ENCODE measurements around the gene ANAPC4. TPM values are rescaled to one million over a fixed set of nuclear protein-coding genes. Genes with fewer than 3 reads are reported as not detected.

ANAPC4 gene
- total RNA-seq, 2 donors from 2014 or later = 36.2 to 41.4 TPM

- no peaks in the 10 kb centered on the region for H3K9me3 ChIP-seq (ENCODE audit: control insufficient read depth, low read length, poor library complexity, severe bottlenecking)
- no peak for ATAC-seq
Observed at GRCh38 chr4:25399510-25399909, 22.4 kb downstream of the ANAPC4 start.

DNA sequence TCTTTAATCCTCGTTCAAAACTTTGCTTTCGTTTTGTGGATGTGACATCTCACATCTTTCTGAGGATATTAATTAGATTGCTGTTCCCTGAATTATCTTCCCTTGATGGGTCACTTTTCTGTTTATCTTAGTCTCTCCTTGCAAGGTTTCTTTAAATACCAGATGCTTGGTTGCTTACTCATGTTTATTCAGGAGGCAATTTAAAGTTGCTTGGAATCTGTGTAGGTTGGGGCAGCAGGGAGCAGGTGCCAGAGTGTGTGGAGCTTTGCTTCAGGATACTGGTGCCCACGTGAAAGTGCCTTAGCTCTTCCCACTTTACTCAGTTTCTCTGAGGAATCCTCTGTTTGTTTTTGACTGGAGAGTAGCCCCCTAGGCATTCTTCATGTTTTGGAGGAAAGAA is 24.0 kb downstream of the ANAPC4 start:
- H3K4me1 Mint-ChIP-seq = peaks cover 20% of the 10 kb centered on the region
- H3K27ac Mint-ChIP-seq = no peak overlapping the region
- ATAC-seq (no peak), DNase-seq (no peak)
- H3K36me3 Mint-ChIP-seq (ENCODE audit: low read depth) = peaks cover 25% of the 10 kb centered on the region
- no peaks in the 10 kb centered on the region for H3K27me3 Mint-ChIP-seq
- no peak overlapping the region for H3K4me3 Mint-ChIP-seq
- no peaks in the 10 kb centered on the region for H3K9me3 ChIP-seq (ENCODE audit: control insufficient read depth, low read length, poor library complexity, severe bottlenecking)

More at GRCh38 chr4:25399510-25399909, 22.4 kb downstream of the ANAPC4 start:
- H3K4me1 Mint-ChIP-seq = peaks cover 17% of the 10 kb centered on the region
- no peak overlapping the region for H3K4me3 Mint-ChIP-seq
- no peaks in the 10 kb centered on the region for H3K27me3 Mint-ChIP-seq
- DNase-seq = no peak
- peak overlapping the region; percentile 79 for H3K27ac Mint-ChIP-seq
- H3K36me3 Mint-ChIP-seq (ENCODE audit: low read depth) = peaks cover 24% of the 10 kb centered on the region

DNA sequence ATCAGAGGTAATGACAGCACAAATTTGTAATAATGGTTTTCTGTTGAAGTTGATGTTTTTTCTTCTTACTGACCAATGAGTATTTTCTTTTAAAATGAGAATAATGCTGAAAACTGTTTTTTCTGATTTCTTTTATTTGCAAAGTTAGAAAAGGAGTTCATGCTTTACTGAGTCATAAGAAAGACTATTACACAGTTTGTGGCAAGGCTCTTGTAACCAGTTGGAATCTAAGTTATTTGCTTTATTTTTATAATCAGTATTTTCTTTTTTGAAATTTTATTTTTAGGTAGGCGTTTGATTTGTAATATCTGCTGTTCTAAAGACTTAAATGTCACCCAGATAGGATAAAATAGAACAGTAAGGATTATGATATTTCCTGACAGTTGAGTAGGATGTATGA is 25.5 kb downstream of the ANAPC4 start:
- H3K4me1 Mint-ChIP-seq = peaks cover 20% of the 10 kb centered on the region
- H3K36me3 Mint-ChIP-seq (ENCODE audit: low read depth) = peaks cover 24% of the 10 kb centered on the region
- no peaks in the 10 kb centered on the region for H3K9me3 ChIP-seq (ENCODE audit: control insufficient read depth, low read length, poor library complexity, severe bottlenecking)
- H3K27me3 Mint-ChIP-seq = no peaks in the 10 kb centered on the region
- H3K4me3 Mint-ChIP-seq = no peak overlapping the region
- no peak overlapping the region for H3K27ac Mint-ChIP-seq
- DNase-seq = no peak
- ATAC-seq = no peak

DNA sequence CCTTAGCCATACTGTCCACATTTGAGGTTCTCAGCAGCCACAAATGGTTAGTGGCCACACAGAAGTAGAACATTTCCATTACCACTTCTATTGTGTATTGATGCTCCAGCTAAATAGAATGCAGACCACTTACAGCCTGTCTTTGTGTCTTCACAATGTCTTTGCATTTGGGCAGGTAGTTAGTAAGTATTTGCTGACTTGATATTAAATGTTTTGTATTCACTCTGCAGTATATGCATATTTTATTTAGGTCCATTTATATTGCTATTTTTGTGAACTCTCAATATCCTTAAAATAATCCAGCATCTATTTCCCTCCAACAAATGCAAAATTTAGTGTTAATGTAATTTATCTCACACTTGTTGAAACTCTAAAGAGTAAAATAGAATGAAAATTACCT is 26.6 kb downstream of the ANAPC4 start:
- ATAC-seq = no peak
- no peak for DNase-seq
- H3K36me3 Mint-ChIP-seq (ENCODE audit: low read depth) = peaks cover 16% of the 10 kb centered on the region
- H3K4me3 Mint-ChIP-seq = no peak overlapping the region
- no peaks in the 10 kb centered on the region for H3K9me3 ChIP-seq (ENCODE audit: control insufficient read depth, low read length, poor library complexity, severe bottlenecking)
- H3K27me3 Mint-ChIP-seq = no peaks in the 10 kb centered on the region
- no peak overlapping the region for H3K27ac Mint-ChIP-seq
- peaks cover 15% of the 10 kb centered on the region for H3K4me1 Mint-ChIP-seq

- Mint-ChIP-seq H3K27me3 (no peaks in the 10 kb centered on the region), H3K4me3 (no peak overlapping the region), H3K36me3 (ENCODE audit: low read depth) (peaks cover 7% of the 10 kb centered on the region), H3K27ac (no peak overlapping the region), H3K4me1 (peaks cover 5% of the 10 kb centered on the region)
- DNase-seq (no peak), ATAC-seq (no peak)
- H3K9me3 ChIP-seq (ENCODE audit: control insufficient read depth, low read length, poor library complexity, severe bottlenecking) = no peaks in the 10 kb centered on the region
Observed at GRCh38 chr4:25405453-25405852, 28.4 kb downstream of the ANAPC4 start.

DNA sequence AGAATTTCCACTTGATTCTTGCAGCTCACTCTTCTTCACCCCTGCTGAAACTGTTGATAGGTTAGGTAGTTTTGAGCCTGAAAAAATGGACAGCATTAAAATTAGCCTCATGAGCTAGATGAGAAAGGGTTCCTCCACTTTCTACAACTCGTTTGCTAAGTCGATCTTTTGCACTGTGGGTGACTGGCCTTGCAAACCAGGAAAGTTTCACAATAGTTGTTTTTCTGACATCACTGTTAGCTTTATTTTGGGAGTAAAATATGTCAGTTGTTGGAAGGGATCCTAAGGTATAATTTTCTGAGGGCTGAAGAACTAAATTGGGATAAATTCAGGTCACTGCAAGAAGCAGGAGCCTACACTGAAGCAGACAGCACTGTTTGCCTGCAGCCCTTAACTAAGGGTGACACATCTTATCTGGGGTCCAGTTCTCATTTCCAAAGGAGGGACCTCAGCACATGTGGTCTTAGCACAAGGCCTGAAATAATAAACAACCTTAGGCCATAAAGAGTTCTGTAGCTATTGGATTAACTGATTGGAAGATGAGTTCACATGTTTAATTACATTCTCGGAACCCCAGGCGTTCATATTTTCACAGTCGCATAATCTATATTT is 29.1 kb downstream of the ANAPC4 start:
- DNase-seq (no peak), ATAC-seq (no peak)
- Mint-ChIP-seq H3K27me3 (no peaks in the 10 kb centered on the region), H3K4me1 (peaks cover 2% of the 10 kb centered on the region), H3K36me3 (ENCODE audit: low read depth) (peaks cover 7% of the 10 kb centered on the region), H3K4me3 (no peak overlapping the region), H3K27ac (no peak overlapping the region)
- no peaks in the 10 kb centered on the region for H3K9me3 ChIP-seq (ENCODE audit: control insufficient read depth, low read length, poor library complexity, severe bottlenecking)

DNA sequence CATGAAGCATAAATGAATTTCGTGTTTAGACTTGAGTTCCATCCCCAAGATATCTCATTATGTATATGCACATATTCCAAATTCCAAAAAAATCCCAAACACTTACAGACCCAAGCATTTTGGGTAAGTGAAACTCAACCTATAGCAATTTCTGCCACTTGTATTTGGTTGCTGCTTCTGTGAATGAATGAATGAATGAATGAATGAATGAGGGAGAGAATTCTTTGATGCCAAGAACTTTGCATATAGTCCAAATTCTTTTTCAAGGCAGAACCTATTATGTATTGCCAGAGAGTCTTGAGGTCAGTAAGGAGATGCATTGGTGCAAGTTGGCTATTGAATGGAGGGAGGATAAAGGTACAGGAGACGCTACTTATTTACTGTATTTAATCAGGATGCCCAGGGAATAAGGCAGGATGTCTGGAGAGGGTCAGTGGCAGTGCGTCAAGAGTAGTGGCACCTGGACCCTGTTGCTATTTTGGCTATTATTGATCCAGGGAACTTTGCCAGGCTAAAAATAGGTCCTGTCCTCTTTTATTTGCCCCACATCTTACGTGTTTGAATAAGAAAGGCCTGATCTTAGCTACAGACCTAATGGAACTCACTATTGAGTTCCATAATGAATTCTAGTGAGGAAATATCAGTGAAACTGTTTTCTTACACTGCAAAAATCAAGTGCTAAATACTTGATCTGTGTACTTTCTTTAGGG is 33.9 kb downstream of the ANAPC4 start:
- Mint-ChIP-seq H3K27me3 (no peaks in the 10 kb centered on the region), H3K36me3 (ENCODE audit: low read depth) (peaks cover 7% of the 10 kb centered on the region), H3K27ac (no peak overlapping the region), H3K4me1 (no peaks in the 10 kb centered on the region), H3K4me3 (no peak overlapping the region)
- ATAC-seq (no peak), DNase-seq (no peak)
- H3K9me3 ChIP-seq (ENCODE audit: control insufficient read depth, low read length, poor library complexity, severe bottlenecking) = no peaks in the 10 kb centered on the region

DNA sequence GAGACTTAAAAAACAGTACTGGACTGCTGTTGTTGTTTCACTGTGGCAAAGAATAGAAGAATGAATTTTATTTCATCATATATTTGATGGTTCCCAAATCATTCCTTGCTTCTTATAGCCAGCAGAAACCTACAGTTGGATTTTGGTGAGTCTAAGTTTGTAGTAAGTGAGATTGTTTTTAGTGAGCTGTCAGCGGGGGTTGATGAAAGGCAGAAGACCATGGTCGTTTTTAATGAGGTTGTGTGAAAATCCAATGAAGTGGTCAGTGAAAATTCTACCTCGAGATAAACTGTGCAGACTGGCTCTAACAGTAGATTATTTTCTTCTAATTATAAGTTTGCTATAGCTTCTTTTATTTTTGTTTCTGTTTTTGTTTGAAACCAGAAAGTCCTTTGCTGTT is 36.2 kb downstream of the ANAPC4 start:
- no peak for DNase-seq
- no peaks in the 10 kb centered on the region for H3K9me3 ChIP-seq (ENCODE audit: control insufficient read depth, low read length, poor library complexity, severe bottlenecking)
- H3K4me1 Mint-ChIP-seq = no peaks in the 10 kb centered on the region
- H3K27me3 Mint-ChIP-seq = no peaks in the 10 kb centered on the region
- peak overlapping the region; percentile 37 for H3K27ac Mint-ChIP-seq
- H3K4me3 Mint-ChIP-seq = no peak overlapping the region
- H3K36me3 Mint-ChIP-seq (ENCODE audit: low read depth) = peaks cover 9% of the 10 kb centered on the region
- no peak for ATAC-seq

DNA sequence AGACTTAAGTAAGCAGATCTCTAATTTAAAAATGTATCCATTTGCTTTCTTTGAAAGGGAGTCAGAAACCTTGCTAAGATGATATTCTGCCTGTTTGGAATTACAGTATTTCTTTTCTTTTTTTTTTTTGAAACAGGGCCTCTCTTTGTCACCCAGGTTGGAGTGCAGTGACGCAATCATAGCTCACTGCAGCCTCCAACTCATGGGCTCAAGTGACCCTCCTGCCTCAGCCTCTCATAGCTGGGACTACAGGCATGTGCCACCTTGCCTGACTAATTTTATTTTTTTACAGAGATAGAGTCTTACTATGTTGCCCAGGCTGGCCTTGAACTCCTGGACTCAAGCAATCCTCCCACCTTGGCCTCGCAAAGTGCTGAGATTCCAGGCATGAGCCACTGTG is 40.0 kb downstream of the ANAPC4 start:
- H3K4me1 Mint-ChIP-seq = no peaks in the 10 kb centered on the region
- ATAC-seq (no peak), DNase-seq (no peak)
- no peak overlapping the region for H3K27ac Mint-ChIP-seq
- no peak overlapping the region for H3K4me3 Mint-ChIP-seq
- H3K9me3 ChIP-seq (ENCODE audit: control insufficient read depth, low read length, poor library complexity, severe bottlenecking) = no peaks in the 10 kb centered on the region
- H3K36me3 Mint-ChIP-seq (ENCODE audit: low read depth) = peaks cover 7% of the 10 kb centered on the region
- H3K27me3 Mint-ChIP-seq = no peaks in the 10 kb centered on the region

DNA sequence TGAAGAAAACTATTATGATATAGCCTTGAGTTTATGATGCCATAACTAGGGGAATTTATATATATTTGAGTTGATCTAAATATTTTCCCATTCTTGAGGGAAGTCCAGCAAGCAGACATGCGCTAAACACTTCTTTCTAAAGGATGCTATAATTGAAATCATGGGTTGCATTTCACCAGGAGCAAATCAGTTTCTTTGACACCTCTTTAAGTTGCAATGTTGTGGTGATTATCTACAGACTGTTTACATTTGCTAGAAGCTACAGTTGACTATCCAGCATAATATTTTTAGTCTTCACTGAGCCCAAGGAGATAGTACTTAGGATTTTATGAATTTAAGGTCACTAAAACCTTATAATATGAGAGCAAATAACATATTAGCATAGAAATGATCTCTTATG is 43.9 kb downstream of the ANAPC4 start:
- Mint-ChIP-seq H3K4me3 (no peak overlapping the region), H3K36me3 (ENCODE audit: low read depth) (peaks cover 4% of the 10 kb centered on the region), H3K27me3 (no peaks in the 10 kb centered on the region), H3K4me1 (peaks cover 5% of the 10 kb centered on the region), H3K27ac (no peak overlapping the region)
- no peaks in the 10 kb centered on the region for H3K9me3 ChIP-seq (ENCODE audit: control insufficient read depth, low read length, poor library complexity, severe bottlenecking)
- no peak for ATAC-seq
- no peak for DNase-seq

GRCh38 chr4:25421816-25422525 is 44.9 kb downstream of the ANAPC4 start:
- Mint-ChIP-seq H3K4me3 (no peak overlapping the region), H3K36me3 (ENCODE audit: low read depth) (peaks cover 4% of the 10 kb centered on the region), H3K27ac (no peak overlapping the region), H3K27me3 (no peaks in the 10 kb centered on the region), H3K4me1 (peaks cover 5% of the 10 kb centered on the region)
- DNase-seq = no peak
- no peak for ATAC-seq
- H3K9me3 ChIP-seq (ENCODE audit: control insufficient read depth, low read length, poor library complexity, severe bottlenecking) = no peaks in the 10 kb centered on the region

DNA sequence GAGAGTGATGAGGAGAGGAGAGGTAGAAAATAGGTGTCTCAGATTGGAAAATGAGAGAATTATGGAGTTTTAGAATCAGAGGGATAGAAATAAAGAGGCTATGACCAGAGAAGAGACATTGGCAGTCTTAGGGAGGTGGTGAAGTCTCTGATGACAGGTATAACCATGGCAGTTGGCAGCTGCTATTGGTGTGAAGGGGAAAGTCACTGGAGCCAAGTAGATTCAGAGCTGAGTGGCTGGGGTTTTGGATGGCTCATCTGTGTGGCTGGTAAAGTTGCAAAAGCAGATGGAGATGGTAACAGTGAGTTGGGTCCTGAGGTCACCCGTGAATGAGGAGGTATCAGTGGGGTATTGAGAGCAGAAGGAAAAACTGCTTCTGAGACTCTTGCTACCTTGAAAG is 46.5 kb downstream of the ANAPC4 start:
- DNase-seq = no peak
- H3K27me3 Mint-ChIP-seq = no peaks in the 10 kb centered on the region

DNA sequence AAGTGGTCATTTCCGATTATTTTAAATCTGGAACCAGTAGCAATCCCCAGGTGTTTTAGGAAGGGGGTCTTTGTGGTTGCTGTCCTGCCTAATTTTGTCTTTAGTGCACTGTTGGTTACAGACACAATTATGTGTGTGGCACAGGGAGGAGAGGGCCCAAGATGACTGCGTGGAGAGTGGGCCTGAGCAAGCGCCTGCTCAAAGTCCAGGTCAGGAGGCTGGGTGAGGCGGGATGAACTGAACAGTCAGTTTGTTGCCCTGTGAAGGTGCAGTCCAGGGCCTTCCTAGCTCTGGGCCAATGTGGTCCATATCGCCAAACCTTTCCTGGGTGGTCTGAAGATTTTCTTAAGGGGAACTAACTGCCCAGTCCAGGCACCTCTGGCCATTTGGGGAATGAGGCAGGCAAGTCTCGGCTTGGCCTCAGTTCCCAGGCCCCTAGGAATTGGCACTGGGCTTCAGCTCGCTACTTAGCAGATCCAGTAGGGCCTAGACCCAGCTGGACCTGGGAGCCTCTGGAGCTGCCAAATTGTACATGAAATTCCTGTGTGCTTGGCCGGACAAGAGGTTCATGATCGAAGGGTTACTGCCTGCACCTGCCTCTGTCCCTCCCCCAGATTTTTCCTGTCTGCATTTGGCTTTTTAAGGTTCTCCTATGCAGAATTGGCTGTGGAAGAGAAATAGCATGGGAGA is 47.6 kb downstream of the ANAPC4 start:
- no peak for DNase-seq
- no peaks in the 10 kb centered on the region for H3K9me3 ChIP-seq (ENCODE audit: control insufficient read depth, low read length, poor library complexity, severe bottlenecking)
- no peak for ATAC-seq
- Mint-ChIP-seq H3K27me3 (no peaks in the 10 kb centered on the region), H3K4me3 (no peak overlapping the region), H3K27ac (no peak overlapping the region), H3K36me3 (ENCODE audit: low read depth) (no peaks in the 10 kb centered on the region), H3K4me1 (peaks cover 5% of the 10 kb centered on the region)

More for the DNA sequence above, 46.5 kb downstream of the ANAPC4 start:
- H3K27ac Mint-ChIP-seq = no peak overlapping the region
- H3K36me3 Mint-ChIP-seq (ENCODE audit: low read depth) = peaks cover 2% of the 10 kb centered on the region
- H3K4me3 Mint-ChIP-seq = no peak overlapping the region
- H3K4me1 Mint-ChIP-seq = peaks cover 5% of the 10 kb centered on the region
- no peaks in the 10 kb centered on the region for H3K9me3 ChIP-seq (ENCODE audit: control insufficient read depth, low read length, poor library complexity, severe bottlenecking)
- ATAC-seq = no peak

Measured in T-helper 17 cell (primary cell).